HepG2 (cell line): Measurements from ENCODE around the gene PPDPF.

Source experiments
- ERF ChIP-seq: IDR thresholded peaks from 2 replicates; pipeline ENCODE4 v1.6.1; 2018; ENCODE audit warnings: missing biosample characterization, missing genetic modification reagents
- FOXO1 ChIP-seq: sonication (generic); formaldehyde crosslinking; IDR thresholded peaks from 2 replicates; pipeline ENCODE4 v1.4.0; 2020; ENCODE audit warnings: missing genetic modification reagents
- NBN ChIP-seq: fragments of 450-650 bp; conservative IDR thresholded peaks from 2 replicates; pipeline ENCODE4 v1.6.1; 2017
- TAF1 ChIP-seq: sonication (generic); formaldehyde crosslinking; IDR thresholded peaks from 2 replicates; pipeline ENCODE4 v1.4.0; 2020; ENCODE audit warnings: missing genetic modification reagents
- ZKSCAN1 ChIP-seq: fragments of 150-350 bp; IDR thresholded peaks from 2 replicates; pipeline ENCODE4 v1.6.1; 2014; ENCODE audit warnings: low read length

GRCh38 chr20:63484236-63484635 lies 36.3 kb upstream of the PPDPF start:
- no peak for TF ChIP-seq ERF (CRISPR knock-in tag)
- TF ChIP-seq NBN: no peak
- TF ChIP-seq TAF1 (CRISPR knock-in tag): no peak
- no peak for TF ChIP-seq FOXO1 (CRISPR knock-in tag)
- no peak for TF ChIP-seq ZKSCAN1
